Endodermal cell (in vitro differentiated cells): ENCODE data around the gene SLC19A1. TPM values are rescaled to one million over a fixed set of nuclear protein-coding genes. Genes with fewer than 3 reads are reported as not detected.

ENCODE experiments used
- DNase-seq: peaks from one replicate; pipeline ENCODE4 v3.0.0-alpha.2; 2017
- H3K27ac ChIP-seq: 2 replicates; pipeline ENCODE4 v1.5.1; 2013; ENCODE audit warnings: mild to moderate bottlenecking, low read depth, low read length, moderate library complexity
- H3K27me3 ChIP-seq: 2 replicates; pipeline ENCODE4 v1.6.1; 2013; ENCODE audit warnings: mild to moderate bottlenecking, low read length, moderate library complexity; ENCODE audit not compliant: insufficient read depth, control insufficient read depth, poor library complexity, severe bottlenecking
- H3K36me3 ChIP-seq: 2 replicates; pipeline ENCODE4 v1.7.0; 2013; ENCODE audit warnings: mild to moderate bottlenecking, low read length, moderate library complexity; ENCODE audit not compliant: control insufficient read depth, insufficient read depth
- H3K4me1 ChIP-seq: one replicate; pipeline ENCODE4 v1.7.0; 2013; ENCODE audit warnings: low read length; ENCODE audit not compliant: control insufficient read depth, insufficient read depth
- H3K4me3 ChIP-seq: 2 replicates; pipeline ENCODE4 v1.5.1; 2013; ENCODE audit warnings: mild to moderate bottlenecking, low read length, moderate library complexity
- H3K9ac ChIP-seq: 2 replicates; pipeline ENCODE4 v1.6.1; 2013; ENCODE audit warnings: mild to moderate bottlenecking, low read length, moderate library complexity; ENCODE audit not compliant: poor library complexity, severe bottlenecking; ENCODE audit errors: extremely low read depth
- H3K9me3 ChIP-seq: 2 replicates; pipeline ENCODE4 v1.6.1; 2013; ENCODE audit warnings: mild to moderate bottlenecking, low read length, moderate library complexity; ENCODE audit not compliant: control insufficient read depth
- H3K27ac Mint-ChIP-seq: 2 replicates; pipeline ENCODE4 v1.8.0; 2020; ENCODE audit warnings: mixed read lengths
- H3K27me3 Mint-ChIP-seq: 2 replicates; pipeline ENCODE4 v1.8.0; 2021; ENCODE audit warnings: mild to moderate bottlenecking, mixed read lengths; ENCODE audit not compliant: insufficient read depth
- H3K36me3 Mint-ChIP-seq: 2 replicates; pipeline ENCODE4 v1.8.0; 2020; ENCODE audit warnings: low read depth, mixed read lengths
- H3K4me1 Mint-ChIP-seq: 2 replicates; pipeline ENCODE4 v1.8.0; 2020; ENCODE audit warnings: mixed read lengths
- H3K4me3 Mint-ChIP-seq: 2 replicates; pipeline ENCODE4 v1.8.0; 2020; ENCODE audit warnings: mild to moderate bottlenecking, moderate library complexity, mixed read lengths
- H3K9me3 Mint-ChIP-seq: 2 replicates; pipeline ENCODE4 v1.8.0; 2020; ENCODE audit warnings: mild to moderate bottlenecking, mixed read lengths
- WGBS, 2 experiments: methylation state at CpG; one replicate each; pipeline versions ENCODE4 v1.1.5 to v1.1.7; 2013; ENCODE audit warnings: missing lambda C conversion rate in 2 of 2, mixed read lengths in 1 of 2; ENCODE audit not compliant: insufficient coverage in 1 of 2, insufficient read length in 1 of 2; 5-methylcytosine and 5-hydroxymethylcytosine counted together
- total RNA-seq, 2 donors: library from RNA; stranded (reverse); fragmentation: NEBNext Ultra II Directional in 1 of 2; extraction: Animal tissue kit (Norgen Biotek cat#: 25700) in 1 of 2; gene quantifications; 2 replicates in 1 of 2; 3 replicates in 1 of 2; pipeline ENCODE4 v1.2.1, GENCODE V29; 2021
- TF ChIP-seq, protein P1 (sequence below): fragments of 200-600 bp; sonication (generic); conservative IDR thresholded peaks from 2 replicates; pipeline ENCODE4 v1.5.0; 2021; ENCODE audit warnings: antibody characterized with exemption, mild to moderate bottlenecking

The SLC19A1 gene
- total RNA-seq, 2 donors from 2014 or later, result 28.8 to 29.4 TPM

GRCh38 chr21:45588086-45588825 is 46.0 kb upstream of the SLC19A1 start:
- H3K9me3 Mint-ChIP-seq, result peaks cover 62% of the 10 kb centered on the region
- Histone ChIP-seq H3K4me1 (no peaks in the 10 kb centered on the region), H3K27me3 (peaks cover 48% of the 10 kb centered on the region), H3K9ac (no peak overlapping the region), H3K27ac (no peak overlapping the region), H3K9me3 (peaks cover 56% of the 10 kb centered on the region), H3K4me3 (no peak overlapping the region), H3K36me3 (no peaks in the 10 kb centered on the region)
- WGBS, 2 experiments, result 85 to 94% methylated on average over 7 to 10 of the region's 10 CpGs
- TF ChIP-seq, protein P1, sequence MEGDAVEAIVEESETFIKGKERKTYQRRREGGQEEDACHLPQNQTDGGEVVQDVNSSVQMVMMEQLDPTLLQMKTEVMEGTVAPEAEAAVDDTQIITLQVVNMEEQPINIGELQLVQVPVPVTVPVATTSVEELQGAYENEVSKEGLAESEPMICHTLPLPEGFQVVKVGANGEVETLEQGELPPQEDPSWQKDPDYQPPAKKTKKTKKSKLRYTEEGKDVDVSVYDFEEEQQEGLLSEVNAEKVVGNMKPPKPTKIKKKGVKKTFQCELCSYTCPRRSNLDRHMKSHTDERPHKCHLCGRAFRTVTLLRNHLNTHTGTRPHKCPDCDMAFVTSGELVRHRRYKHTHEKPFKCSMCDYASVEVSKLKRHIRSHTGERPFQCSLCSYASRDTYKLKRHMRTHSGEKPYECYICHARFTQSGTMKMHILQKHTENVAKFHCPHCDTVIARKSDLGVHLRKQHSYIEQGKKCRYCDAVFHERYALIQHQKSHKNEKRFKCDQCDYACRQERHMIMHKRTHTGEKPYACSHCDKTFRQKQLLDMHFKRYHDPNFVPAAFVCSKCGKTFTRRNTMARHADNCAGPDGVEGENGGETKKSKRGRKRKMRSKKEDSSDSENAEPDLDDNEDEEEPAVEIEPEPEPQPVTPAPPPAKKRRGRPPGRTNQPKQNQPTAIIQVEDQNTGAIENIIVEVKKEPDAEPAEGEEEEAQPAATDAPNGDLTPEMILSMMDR, result no peak
- H3K4me3 Mint-ChIP-seq, result no peak overlapping the region
- H3K27me3 Mint-ChIP-seq, result peaks cover 62% of the 10 kb centered on the region
- H3K4me1 Mint-ChIP-seq, result no peaks in the 10 kb centered on the region
- no peak overlapping the region for H3K27ac Mint-ChIP-seq
- peak; percentile 11 for DNase-seq
- H3K36me3 Mint-ChIP-seq, result peaks cover 2% of the 10 kb centered on the region

- H3K36me3 ChIP-seq, result no peaks in the 10 kb centered on the region
Measured at GRCh38 chr21:45586289-45586858, 44.1 kb upstream of the SLC19A1 start.

DNA sequence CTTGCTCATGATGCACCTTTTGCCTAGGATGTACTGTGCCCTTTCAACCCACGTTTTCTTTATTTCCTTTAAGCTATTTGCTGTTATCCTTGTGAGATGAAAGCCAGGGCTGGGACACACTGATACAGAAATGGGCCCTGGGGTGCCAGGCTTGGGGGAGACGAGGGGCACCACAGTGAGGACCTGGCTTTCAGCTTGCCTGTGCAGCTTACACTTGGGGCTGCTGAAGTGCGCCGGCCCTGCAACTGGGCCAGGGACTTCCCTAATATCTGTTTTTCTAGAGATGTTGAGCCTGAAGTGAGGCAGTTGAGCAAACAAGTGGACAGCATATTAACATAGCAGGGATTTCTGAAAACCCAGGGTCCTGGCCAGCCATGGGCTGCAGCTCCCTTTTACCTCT is 42.5 kb upstream of the SLC19A1 start:
- no peaks in the 10 kb centered on the region for H3K36me3 ChIP-seq
- Mint-ChIP-seq H3K36me3 (peaks cover 2% of the 10 kb centered on the region), H3K4me3 (no peak overlapping the region), H3K4me1 (no peaks in the 10 kb centered on the region), H3K9me3 (peaks cover 76% of the 10 kb centered on the region), H3K27me3 (peaks cover 75% of the 10 kb centered on the region), H3K27ac (no peak overlapping the region)
- no peak overlapping the region for H3K4me3 ChIP-seq
- no peaks in the 10 kb centered on the region for H3K4me1 ChIP-seq
- H3K9me3 ChIP-seq, result peaks cover 62% of the 10 kb centered on the region
- DNase-seq, result peak; percentile 4
- TF ChIP-seq, protein P1, result no peak
- no peak overlapping the region for H3K27ac ChIP-seq
- no peak overlapping the region for H3K9ac ChIP-seq
- peaks cover 46% of the 10 kb centered on the region for H3K27me3 ChIP-seq
- WGBS, 2 experiments, result 91 to 100% methylated on average over 2 to 4 of the region's 4 CpGs

More at GRCh38 chr21:45586289-45586858, 44.1 kb upstream of the SLC19A1 start:
- peaks cover 2% of the 10 kb centered on the region for H3K36me3 Mint-ChIP-seq
- 83 to 92% methylated on average over 3 to 5 of the region's 5 CpGs for WGBS, 2 experiments
- TF ChIP-seq, protein P1, result no peak
- H3K27ac Mint-ChIP-seq, result no peak overlapping the region
- no peak overlapping the region for H3K9ac ChIP-seq
- no peak overlapping the region for H3K4me3 Mint-ChIP-seq
- H3K4me1 Mint-ChIP-seq, result no peaks in the 10 kb centered on the region
- peaks cover 50% of the 10 kb centered on the region for H3K27me3 ChIP-seq
- peak; percentile 1 for DNase-seq
- peaks cover 74% of the 10 kb centered on the region for H3K9me3 Mint-ChIP-seq
- peaks cover 62% of the 10 kb centered on the region for H3K9me3 ChIP-seq
- no peak overlapping the region for H3K27ac ChIP-seq
- H3K4me1 ChIP-seq, result no peaks in the 10 kb centered on the region
- peaks cover 68% of the 10 kb centered on the region for H3K27me3 Mint-ChIP-seq
- H3K4me3 ChIP-seq, result peak overlapping the region; percentile 45
